ENCODE data around the gene ISM1. TPM values are rescaled to one million over a fixed set of nuclear protein-coding genes. Genes with fewer than 3 reads are reported as not detected.

ISM1 gene
- 1 to 10 TPM in 1 of 2 donors, under 1 TPM in 1; 0.59 to 1.3 TPM for total RNA-seq

DNA sequence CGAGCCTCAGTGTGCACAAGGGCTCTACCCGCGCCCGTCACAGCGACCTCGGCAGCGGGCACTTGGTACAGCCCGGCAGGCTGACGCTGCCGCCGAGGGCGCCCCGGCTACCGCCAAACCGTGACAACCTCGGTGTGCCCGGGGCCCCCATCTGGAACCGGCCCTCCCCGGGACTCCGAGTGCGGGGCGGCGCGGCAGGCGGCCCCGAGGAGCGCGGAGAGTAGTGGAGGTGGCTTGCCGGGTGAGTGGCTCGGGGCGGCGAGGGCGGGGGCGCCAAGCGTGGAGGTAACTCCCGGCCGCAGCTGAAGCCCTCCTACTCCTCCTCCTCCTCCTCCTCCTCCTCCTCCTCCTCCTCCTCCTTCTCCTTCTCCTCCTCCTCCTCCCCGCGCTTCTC is at the start of gene ISM1:
TSS of gene ISM1 (plus strand) at position 371 of the 394 bp plus-strand sequence. CDS start 503 bp downstream, outside the sequence.
- no peak for TF ChIP-seq CTCF (IDR thresholded peaks at IDR 0.05)
- Histone ChIP-seq H3K4me1 (peaks cover 0 to 23% of the 10 kb centered on the region in 2 donors), H3K9me3 (no peaks in the 10 kb centered on the region), H3K4me3 (peak within 1 kb of the TSS; percentile 37 to 58), H3K27ac (peak within 1 kb of the TSS in 1 of 2 donors; percentile 26), H3K27me3 (peaks cover 10 to 14% of the 10 kb centered on the region in 2 donors), H3K36me3 (no peaks in the 10 kb centered on the region)
- DNase-seq (ENCODE audit: low spot score): no peak

- Histone ChIP-seq H3K9me3 (peaks cover 0 to 7% of the 10 kb centered on the region in 2 donors), H3K4me3 (no peak overlapping the region), H3K4me1 (no peaks in the 10 kb centered on the region), H3K27me3 (no peaks in the 10 kb centered on the region), H3K36me3 (no peaks in the 10 kb centered on the region), H3K27ac (no peak overlapping the region)
- no peak for DNase-seq (ENCODE audit: low spot score)
- TF ChIP-seq CTCF (IDR thresholded peaks at IDR 0.05): no peak
These were observed 47.9 kb upstream of the ISM1 start for GRCh38 chr20:13173201-13173600.

DNA sequence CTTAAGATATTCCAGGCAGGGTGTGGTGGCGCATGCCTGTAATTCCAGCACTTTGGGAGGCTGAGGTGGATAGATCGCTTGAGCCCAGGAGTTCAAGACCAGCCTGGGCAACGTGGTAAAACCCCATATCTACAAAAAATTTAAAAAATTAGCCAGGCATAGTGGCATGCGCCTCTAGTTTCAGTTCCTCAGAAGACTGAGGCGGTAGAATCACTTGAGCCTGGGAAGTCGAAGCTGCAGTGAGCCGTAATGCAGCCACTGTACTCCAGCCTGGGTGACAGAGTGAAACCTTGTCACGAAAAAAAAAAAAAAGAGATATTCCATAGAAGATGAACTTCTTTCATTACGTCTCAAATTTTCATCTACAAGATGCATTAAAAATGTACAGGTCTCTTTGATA is 46.7 kb upstream of the ISM1 start:
- TF ChIP-seq CTCF (IDR thresholded peaks at IDR 0.05): no peak
- no peaks in the 10 kb centered on the region for H3K27me3 ChIP-seq
- H3K4me1 ChIP-seq: no peaks in the 10 kb centered on the region
- H3K4me3 ChIP-seq: no peak overlapping the region
- H3K9me3 ChIP-seq: peaks cover 0 to 2% of the 10 kb centered on the region in 2 donors
- H3K36me3 ChIP-seq: no peaks in the 10 kb centered on the region
- DNase-seq (ENCODE audit: low spot score): no peak
- H3K27ac ChIP-seq: no peak overlapping the region

DNA sequence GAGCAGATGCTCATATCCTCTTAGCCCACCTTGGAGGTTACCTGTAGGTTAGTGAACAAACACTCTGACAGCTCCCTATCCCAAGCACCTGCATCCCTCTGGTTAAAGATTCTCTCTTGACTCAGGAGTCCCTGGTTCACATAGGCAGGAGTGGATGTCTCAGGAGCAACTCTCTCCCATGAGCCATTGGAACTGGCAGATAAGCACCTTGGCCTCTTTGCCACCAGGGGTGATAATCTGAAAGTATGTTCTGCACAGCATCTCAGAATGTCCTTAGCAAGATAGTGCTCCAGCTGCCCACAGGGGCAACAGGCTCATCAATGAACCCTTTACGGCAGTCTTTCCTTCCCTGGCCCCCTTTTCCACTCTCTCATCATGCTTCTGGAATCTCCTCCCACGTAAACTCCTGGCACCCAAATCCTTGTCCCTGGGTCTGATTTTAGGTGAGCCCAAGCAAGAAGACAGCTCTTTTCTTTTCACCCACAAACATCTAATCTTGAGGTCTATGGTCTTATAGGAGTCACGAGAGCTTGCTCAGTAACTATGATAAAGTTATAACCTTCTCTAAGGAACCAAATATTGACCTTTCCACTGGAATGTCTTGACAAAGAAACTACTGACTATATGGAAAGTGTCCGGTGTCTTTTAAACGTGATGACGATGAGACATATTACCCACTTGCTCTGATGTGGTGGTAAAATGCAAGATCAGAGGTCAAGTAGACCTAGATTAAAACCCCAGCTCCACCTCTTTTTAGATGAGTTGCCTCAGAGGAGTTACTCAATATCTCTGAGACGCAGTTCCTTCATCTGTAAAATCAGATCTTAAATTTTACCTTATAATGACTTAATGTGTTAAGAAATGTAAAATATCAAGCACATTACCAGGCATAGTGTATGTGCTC is 39.8 kb upstream of the ISM1 start:
- H3K36me3 ChIP-seq: no peaks in the 10 kb centered on the region
- no peak for DNase-seq (ENCODE audit: low spot score)

DNA sequence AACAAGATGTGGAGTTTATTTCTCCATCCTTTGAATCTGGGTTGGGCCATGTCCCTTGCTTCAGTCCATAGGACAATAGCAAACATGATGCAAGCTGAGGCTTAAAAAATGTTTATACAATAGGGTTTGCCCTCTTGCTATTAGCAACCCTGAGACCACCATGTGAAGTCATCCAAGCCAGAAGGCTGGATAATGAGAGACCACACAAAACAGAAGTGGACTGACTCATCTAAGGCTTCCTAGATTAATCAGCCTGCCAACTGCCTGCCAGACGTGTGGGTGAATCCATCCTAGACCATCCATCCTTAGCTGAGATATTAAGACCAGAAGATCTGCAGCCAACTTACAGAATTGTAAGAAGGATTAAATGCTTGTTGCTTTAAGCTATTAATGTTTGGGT is 38.1 kb upstream of the ISM1 start:
- TF ChIP-seq CTCF (IDR thresholded peaks at IDR 0.05): no peak
- H3K27ac ChIP-seq: no peak overlapping the region
- H3K27me3 ChIP-seq: no peaks in the 10 kb centered on the region
- H3K4me3 ChIP-seq: no peak overlapping the region
- no peak for DNase-seq (ENCODE audit: low spot score)
- H3K4me1 ChIP-seq: no peaks in the 10 kb centered on the region
- no peaks in the 10 kb centered on the region for H3K36me3 ChIP-seq
- peaks cover 0 to 9% of the 10 kb centered on the region in 2 donors for H3K9me3 ChIP-seq

More for the DNA sequence above, 39.8 kb upstream of the ISM1 start:
- H3K4me3 ChIP-seq: no peak overlapping the region
- H3K4me1 ChIP-seq: no peaks in the 10 kb centered on the region
- H3K9me3 ChIP-seq: no peaks in the 10 kb centered on the region
- H3K27me3 ChIP-seq: no peaks in the 10 kb centered on the region
- no peak overlapping the region for H3K27ac ChIP-seq
- TF ChIP-seq CTCF (IDR thresholded peaks at IDR 0.05): no peak

All from right atrium auricular region (tissue), 2 donors.